ENCODE measurements around the gene CYP4F8. TPM values are rescaled to one million over a fixed set of nuclear protein-coding genes. Genes with fewer than 3 reads are reported as not detected.

CYP4F8 gene
- total RNA-seq, 2 experiments from 2014 or later, result not detected

GRCh38 chr19:15671237-15671821, 56.3 kb downstream of the CYP4F8 start:
- H3K27me3 ChIP-seq (ENCODE audit: control insufficient read depth in 1 of 2, insufficient read depth in 2 of 2, low read length in 2 of 2), result peaks cover 4 to 9% of the 10 kb centered on the region in 2 experiments
- Mint-ChIP-seq H3K4me1 (ENCODE audit: low read depth) (peaks cover 23% of the 10 kb centered on the region), H3K4me3 (no peak overlapping the region), H3K9me3 (no peaks in the 10 kb centered on the region), H3K27me3 (no peaks in the 10 kb centered on the region), H3K27ac (peak overlapping the region; percentile 79), H3K36me3 (ENCODE audit: low read depth) (no peaks in the 10 kb centered on the region)
- H3K36me3 ChIP-seq (ENCODE audit: insufficient read depth, low read length), result no peaks in the 10 kb centered on the region
- ChIA-PET POLR2A (no interaction called here), CTCF (no interaction called here)
- intact Hi-C loops (cut with DNase I, micrococcal nuclease), result no loop called here
- peaks cover 16% of the 10 kb centered on the region for H3K4me1 ChIP-seq (ENCODE audit: insufficient read depth, low read length)
- H3K9me3 ChIP-seq (ENCODE audit: control insufficient read depth in 1 of 2, insufficient read depth in 1 of 2, low read length in 2 of 2), result peaks cover 0 to 3% of the 10 kb centered on the region in 2 experiments
- no peak overlapping the region for H3K27ac ChIP-seq (ENCODE audit: low read depth in 1 of 2, low read length in 2 of 2)
- TF ChIP-seq CTCF (IDR thresholded peaks at IDR 0.05), result no peak
- no peak overlapping the region for H3K4me3 ChIP-seq (ENCODE audit: low read length)
- DNase-seq (no peak), ATAC-seq (ENCODE audit: poor library complexity) (no peak)

- intact Hi-C loops (cut with DNase I, micrococcal nuclease), result no loop called here
- H3K4me1 Mint-ChIP-seq (ENCODE audit: low read depth), result peaks cover 23% of the 10 kb centered on the region
- H3K27ac Mint-ChIP-seq, result peak overlapping the region; percentile 79
- CTCF ChIA-PET, result no interaction called here
- Histone ChIP-seq H3K36me3 (ENCODE audit: insufficient read depth, low read length) (no peaks in the 10 kb centered on the region), H3K9me3 (ENCODE audit: control insufficient read depth in 1 of 2, insufficient read depth in 1 of 2, low read length in 2 of 2) (peaks cover 0 to 3% of the 10 kb centered on the region in 2 experiments), H3K27me3 (ENCODE audit: control insufficient read depth in 1 of 2, insufficient read depth in 2 of 2, low read length in 2 of 2) (peaks cover 2% of the 10 kb centered on the region in 2 experiments), H3K4me1 (ENCODE audit: insufficient read depth, low read length) (peaks cover 16% of the 10 kb centered on the region), H3K27ac (ENCODE audit: low read depth in 1 of 2, low read length in 2 of 2) (no peak overlapping the region), H3K4me3 (ENCODE audit: low read length) (no peak overlapping the region)
- DNase-seq (no peak), ATAC-seq (ENCODE audit: poor library complexity) (no peak)
- no peak overlapping the region for H3K4me3 Mint-ChIP-seq
- H3K9me3 Mint-ChIP-seq, result no peaks in the 10 kb centered on the region
- H3K36me3 Mint-ChIP-seq (ENCODE audit: low read depth), result no peaks in the 10 kb centered on the region
- no peak for TF ChIP-seq CTCF (IDR thresholded peaks at IDR 0.05)
- POLR2A ChIA-PET, result no interaction called here
- no peaks in the 10 kb centered on the region for H3K27me3 Mint-ChIP-seq
These were observed 57.0 kb downstream of the CYP4F8 start for GRCh38 chr19:15671891-15672579.

GRCh38 chr19:15672580-15673175, 57.7 kb downstream of the CYP4F8 start, which contains the start of gene CYP4F12:
CYP4F12 (plus strand) TSS chr19:15673087; CDS start chr19:15673530, 443 bp downstream.
- CTCF ChIA-PET, result no interaction called here
- ATAC-seq (ENCODE audit: poor library complexity) (peak; percentile 68), DNase-seq (peak in 10 of 14 experiments; percentile 9 to 56 (median 32))
- no peak within 1 kb of the TSS for H3K4me3 ChIP-seq (ENCODE audit: low read length)
- Mint-ChIP-seq H3K4me3 (no peak within 1 kb of the TSS), H3K27ac (peak within 1 kb of the TSS; percentile 79), H3K27me3 (no peaks in the 10 kb centered on the region), H3K9me3 (no peaks in the 10 kb centered on the region), H3K4me1 (ENCODE audit: low read depth) (peaks cover 23% of the 10 kb centered on the region), H3K36me3 (ENCODE audit: low read depth) (no peaks in the 10 kb centered on the region)
- peaks cover 0 to 3% of the 10 kb centered on the region in 2 experiments for H3K9me3 ChIP-seq (ENCODE audit: control insufficient read depth in 1 of 2, insufficient read depth in 1 of 2, low read length in 2 of 2)
- POLR2A ChIA-PET, result no interaction called here
- no peak for TF ChIP-seq CTCF (IDR thresholded peaks at IDR 0.05)
- intact Hi-C loops (cut with DNase I, micrococcal nuclease), result no loop called here
- H3K4me1 ChIP-seq (ENCODE audit: insufficient read depth, low read length), result peaks cover 16% of the 10 kb centered on the region
- peaks cover 0 to 2% of the 10 kb centered on the region in 2 experiments for H3K27me3 ChIP-seq (ENCODE audit: control insufficient read depth in 1 of 2, insufficient read depth in 2 of 2, low read length in 2 of 2)
- no peaks in the 10 kb centered on the region for H3K36me3 ChIP-seq (ENCODE audit: insufficient read depth, low read length)
- peak within 1 kb of the TSS in 1 of 2 donors; percentile 5 for H3K27ac ChIP-seq (ENCODE audit: low read depth in 1 of 2, low read length in 2 of 2)

Measured in CD4-positive, alpha-beta T cell (primary cell).